Measurements from ENCODE around the gene SCNN1A. TPM values are rescaled to one million over a fixed set of nuclear protein-coding genes. Genes with fewer than 3 reads are reported as not detected.

The SCNN1A gene
- total RNA-seq, 1 experiment from 2014 or later = 4.5 TPM

- no peak for DNase-seq (ENCODE audit: low read depth)
Observed at GRCh38 chr12:6319446-6319845, 55.9 kb downstream of the SCNN1A start.

GRCh38 chr12:6318440-6318879 is 56.9 kb downstream of the SCNN1A start:
- DNase-seq (ENCODE audit: low read depth) = no peak

DNA sequence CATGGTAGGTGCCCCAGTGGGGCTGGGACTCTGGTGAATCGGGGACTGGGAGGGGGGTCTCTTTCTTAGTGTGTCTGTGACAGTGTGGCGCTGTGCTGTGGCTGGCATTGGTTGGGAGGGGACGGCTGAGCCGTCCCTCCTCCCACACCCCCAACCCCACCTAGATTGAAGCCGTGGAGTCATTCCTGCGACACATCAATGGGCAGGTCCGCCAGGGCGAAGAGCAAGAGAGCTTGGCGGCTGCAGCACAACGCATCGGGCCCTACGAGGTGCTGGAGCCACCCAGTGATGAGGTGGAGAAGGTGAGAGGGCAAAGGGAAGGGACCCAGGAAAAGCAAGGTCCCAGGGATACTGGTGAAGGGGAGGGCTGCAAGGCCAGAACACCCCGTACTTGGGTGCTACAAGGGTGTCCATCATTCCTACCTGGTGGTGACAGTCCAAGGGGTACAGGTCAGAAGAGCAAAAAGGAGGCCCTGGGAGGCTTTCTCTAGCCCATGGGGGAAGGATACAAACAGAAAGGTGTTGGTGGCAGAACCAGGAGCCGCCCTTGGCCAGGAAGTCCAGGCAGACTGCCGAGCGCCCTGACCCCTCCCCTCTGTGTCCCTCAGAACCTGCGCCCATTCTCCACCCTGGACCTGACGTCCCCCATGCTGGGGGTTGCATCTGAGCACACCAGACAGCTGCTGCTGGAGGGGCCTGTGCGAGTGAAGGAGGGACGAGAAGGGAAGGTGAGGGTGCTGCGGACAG is 57.5 kb downstream of the SCNN1A start:
- no peak for DNase-seq (ENCODE audit: low read depth)

- no peak for DNase-seq (ENCODE audit: low read depth)
Observed at GRCh38 chr12:6316921-6317692, 58.3 kb downstream of the SCNN1A start.

GRCh38 chr12:6315704-6316597 is 59.4 kb downstream of the SCNN1A start:
- DNase-seq (ENCODE audit: low read depth) = no peak

- no peak for DNase-seq (ENCODE audit: low read depth)
Observed at GRCh38 chr12:6315184-6315583, 60.2 kb downstream of the SCNN1A start.

GRCh38 chr12:6314776-6315175 is 60.6 kb downstream of the SCNN1A start:
- no peak for DNase-seq (ENCODE audit: low read depth)

GRCh38 chr12:6313326-6313940 is 61.9 kb downstream of the SCNN1A start:
- no peak for DNase-seq (ENCODE audit: low read depth)

GRCh38 chr12:6312529-6313325 is 62.6 kb downstream of the SCNN1A start:
- DNase-seq (ENCODE audit: low read depth) = no peak

DNA sequence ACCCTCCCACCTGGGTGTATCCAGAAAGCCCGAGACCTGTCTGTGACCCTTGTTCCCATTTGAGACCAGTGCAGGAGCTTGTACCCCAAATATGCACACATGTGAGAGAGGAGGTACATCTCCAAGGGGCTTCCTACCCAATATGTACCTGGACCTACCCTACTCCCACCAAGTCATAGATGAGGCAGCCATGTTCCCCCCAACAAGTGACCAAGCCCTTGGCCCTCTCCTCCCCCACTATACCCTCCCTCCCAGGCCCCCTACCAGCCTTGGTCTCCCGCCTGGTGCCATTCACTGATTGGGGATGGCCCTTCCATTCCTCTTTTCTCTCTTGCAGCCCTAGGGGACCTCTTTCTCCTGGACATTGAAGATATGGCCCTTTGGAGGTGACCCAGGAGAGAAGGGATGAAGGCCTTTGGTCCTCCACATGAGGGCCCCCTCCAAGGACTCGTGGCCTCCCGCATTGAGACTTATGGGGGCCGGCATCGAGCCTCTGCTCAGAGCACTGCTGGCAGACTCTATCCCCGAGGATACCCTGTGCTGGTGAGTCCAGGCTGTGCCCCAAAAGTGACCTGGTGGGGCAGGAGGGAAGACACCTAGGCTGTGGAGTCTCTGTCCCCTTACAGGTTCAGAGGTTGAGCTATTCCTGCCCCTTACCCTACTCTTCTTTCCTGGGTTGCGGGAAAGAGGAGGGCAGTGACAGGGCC is 63.4 kb downstream of the SCNN1A start:
- DNase-seq (ENCODE audit: low read depth) = no peak

- no peak for DNase-seq (ENCODE audit: low read depth)
Observed at GRCh38 chr12:6310771-6311610, 64.4 kb downstream of the SCNN1A start.

DNA sequence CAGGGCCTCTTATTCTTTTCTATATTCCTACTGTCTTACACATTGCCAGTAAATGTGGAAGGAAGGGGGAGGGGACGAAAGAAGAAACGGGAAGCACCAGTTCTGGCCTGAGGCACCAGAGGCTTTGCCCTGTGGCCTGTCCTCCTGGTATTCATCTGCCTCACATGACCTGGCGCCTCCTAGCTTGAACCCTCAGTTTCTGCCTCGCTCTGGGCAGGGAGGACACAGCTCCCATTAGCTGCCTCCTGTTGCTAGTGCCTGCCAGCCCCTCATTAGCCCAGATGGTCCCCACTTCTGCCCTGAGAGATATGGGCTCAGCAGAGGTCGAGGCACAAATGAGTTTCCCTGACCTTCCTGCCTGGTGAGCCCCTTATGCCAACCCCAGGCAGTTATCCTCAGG is 67.8 kb downstream of the SCNN1A start:
- DNase-seq (ENCODE audit: low read depth) = no peak

- DNase-seq (ENCODE audit: low read depth) = no peak
Observed at GRCh38 chr12:6306599-6307220, 68.7 kb downstream of the SCNN1A start.

GRCh38 chr12:6306151-6306550 is 69.2 kb downstream of the SCNN1A start:
- DNase-seq (ENCODE audit: low read depth) = no peak

- DNase-seq (ENCODE audit: low read depth) = no peak
Observed at GRCh38 chr12:6303071-6303470, 72.3 kb downstream of the SCNN1A start.

GRCh38 chr12:6302621-6303020 is 72.7 kb downstream of the SCNN1A start:
- DNase-seq (ENCODE audit: low read depth) = no peak

DNA sequence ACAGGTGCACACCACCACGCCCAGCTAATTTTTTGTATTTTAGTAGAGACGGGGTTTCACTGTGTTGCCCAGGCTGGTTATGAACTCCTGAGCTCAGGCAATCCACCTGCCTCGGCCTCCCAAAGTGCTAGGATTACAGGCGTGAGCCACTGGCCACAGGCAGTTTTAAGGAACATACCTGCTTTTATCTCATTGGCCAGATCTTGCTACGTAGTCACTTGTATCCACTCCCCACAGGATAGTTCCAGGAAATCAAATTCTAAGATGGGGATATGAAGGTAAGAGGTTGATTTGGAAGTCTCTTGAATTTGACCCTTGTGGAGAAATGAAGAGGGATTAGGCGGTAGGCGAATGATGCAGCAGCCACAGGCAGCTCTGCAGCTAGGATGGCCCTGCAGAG is 73.6 kb downstream of the SCNN1A start:
- no peak for DNase-seq (ENCODE audit: low read depth)

- DNase-seq (ENCODE audit: low read depth) = no peak
Observed at GRCh38 chr12:6297170-6297569, 78.2 kb downstream of the SCNN1A start.

Measured in M059J (cell line).